Fibroblast of lung (primary cell): ENCODE measurements around the gene GBA2.

Source experiments
- CTCF ChIP-seq, 2 donors: IDR thresholded peaks in 1 of 2; conservative IDR thresholded peaks in 1 of 2; 1 replicate in 1 of 2; 2 replicates in 1 of 2; pipeline ENCODE4 v1.5.1; 2011 to 2012; ENCODE audit warnings: low read length in 2 of 2, control low read depth in 1 of 2, inconsistent platforms in 1 of 2, low read depth in 1 of 2, mild to moderate bottlenecking in 1 of 2
- EZH2 ChIP-seq: IDR thresholded peaks from 2 replicates; pipeline ENCODE4 v1.5.1; 2012; ENCODE audit warnings: low read length, control low read depth, mild to moderate bottlenecking; ENCODE audit errors: missing control alignments

GRCh38 chr9:35793461-35793860, 44.4 kb upstream of the GBA2 start:
- no peak for TF ChIP-seq CTCF (conservative IDR thresholded peaks at IDR 0.05 in 1 of 2, IDR thresholded peaks at IDR 0.05 in 1 of 2; ENCODE audit: low read depth in 1 of 2, low read length in 2 of 2)
- no peak for TF ChIP-seq EZH2
